ENCODE results near the gene BTBD9. TPM values are rescaled to one million over a fixed set of nuclear protein-coding genes. Genes with fewer than 3 reads are reported as not detected.

BTBD9 gene
- total RNA-seq, 2 donors from 2014 or later: 30.1 to 45.8 TPM

DNA sequence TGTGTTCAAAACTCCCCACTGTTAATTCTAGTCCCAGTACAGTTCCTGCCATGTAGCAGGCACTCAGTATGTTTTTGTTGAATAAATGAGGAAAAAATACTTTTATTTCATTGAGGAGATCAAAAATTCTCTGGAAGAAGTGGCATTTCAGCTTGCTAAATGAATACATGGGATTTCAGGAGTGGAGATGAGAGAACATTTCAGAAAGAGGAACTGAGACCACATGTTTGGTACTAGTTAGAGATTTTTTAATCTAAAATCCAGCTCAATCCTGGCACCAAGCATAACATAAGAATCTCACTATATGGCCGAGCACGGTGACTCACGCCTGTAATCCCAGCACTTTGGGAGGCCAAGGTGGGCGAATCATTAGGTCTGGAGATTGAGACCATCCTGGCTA, 75.4 kb downstream of the BTBD9 start:
- ATAC-seq (ENCODE audit: insufficient number of reproducible peaks, low FRiP score, low read depth) (no peak), DNase-seq (ENCODE audit: low spot score) (no peak)
- H3K27me3 ChIP-seq (replicated peaks; ENCODE audit: insufficient read depth): no peaks in the 10 kb centered on the region
- no peak overlapping the region for H3K27ac ChIP-seq
- H3K4me1 ChIP-seq (ENCODE audit: control insufficient read depth in 1 of 2, low read depth in 2 of 2): peaks cover 0 to 7% of the 10 kb centered on the region in 2 donors
- TF ChIP-seq CTCF (IDR thresholded peaks at IDR 0.05): no peak
- no peaks in the 10 kb centered on the region for H3K36me3 ChIP-seq
- no peak overlapping the region for H3K4me3 ChIP-seq
- H3K9me3 ChIP-seq: no peaks in the 10 kb centered on the region

GRCh38 chr6:38555606-38556005, 84.1 kb downstream of the BTBD9 start:
- H3K4me3 ChIP-seq: no peak overlapping the region
- TF ChIP-seq CTCF (IDR thresholded peaks at IDR 0.05): no peak
- DNase-seq (ENCODE audit: low spot score) (no peak), ATAC-seq (ENCODE audit: insufficient number of reproducible peaks, low FRiP score, low read depth) (no peak)
- H3K27ac ChIP-seq: no peak overlapping the region
- no peaks in the 10 kb centered on the region for H3K27me3 ChIP-seq (replicated peaks; ENCODE audit: insufficient read depth)
- H3K4me1 ChIP-seq (ENCODE audit: control insufficient read depth in 1 of 2, low read depth in 2 of 2): no peaks in the 10 kb centered on the region
- no peaks in the 10 kb centered on the region for H3K36me3 ChIP-seq
- no peaks in the 10 kb centered on the region for H3K9me3 ChIP-seq

DNA sequence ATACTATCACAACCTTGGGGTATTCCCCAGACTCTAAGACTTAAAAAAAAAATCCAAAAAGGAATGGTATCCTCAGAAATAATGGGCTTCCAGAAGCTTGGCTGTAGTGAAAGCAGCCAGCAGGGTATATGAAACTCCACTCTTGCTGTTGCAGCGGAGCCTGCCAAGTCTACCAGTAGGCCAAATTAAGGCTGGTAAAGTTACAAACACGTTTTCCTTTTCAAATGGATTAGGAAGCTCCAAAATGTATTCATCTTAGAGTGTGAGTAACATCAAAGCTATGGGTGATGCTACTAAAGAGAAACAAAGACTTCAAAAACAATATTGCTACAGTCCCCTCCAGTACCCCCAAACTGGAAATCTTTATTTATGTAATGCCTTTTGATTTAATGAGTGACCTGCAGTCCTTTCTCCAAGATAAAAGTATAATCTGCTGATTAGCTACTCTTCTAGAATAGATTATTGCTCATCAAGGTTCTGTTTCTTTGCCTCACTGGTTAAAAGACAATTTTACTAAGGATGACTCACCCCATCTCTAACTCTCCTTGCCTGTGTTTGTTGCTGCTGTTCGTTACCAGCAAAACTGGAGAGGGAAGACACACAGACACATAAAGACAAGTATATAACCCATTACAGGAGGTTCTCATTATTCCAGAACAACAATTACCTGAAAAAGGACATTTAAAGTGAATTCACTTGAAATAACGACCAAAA, 84.9 kb downstream of the BTBD9 start:
- no peak for TF ChIP-seq CTCF (IDR thresholded peaks at IDR 0.05)
- DNase-seq (ENCODE audit: low spot score) (no peak), ATAC-seq (ENCODE audit: insufficient number of reproducible peaks, low FRiP score, low read depth) (no peak)
- no peak overlapping the region for H3K27ac ChIP-seq
- H3K27me3 ChIP-seq (replicated peaks; ENCODE audit: insufficient read depth): no peaks in the 10 kb centered on the region
- H3K9me3 ChIP-seq: no peaks in the 10 kb centered on the region
- no peak overlapping the region for H3K4me3 ChIP-seq
- no peaks in the 10 kb centered on the region for H3K36me3 ChIP-seq
- no peaks in the 10 kb centered on the region for H3K4me1 ChIP-seq (ENCODE audit: control insufficient read depth in 1 of 2, low read depth in 2 of 2)

DNA sequence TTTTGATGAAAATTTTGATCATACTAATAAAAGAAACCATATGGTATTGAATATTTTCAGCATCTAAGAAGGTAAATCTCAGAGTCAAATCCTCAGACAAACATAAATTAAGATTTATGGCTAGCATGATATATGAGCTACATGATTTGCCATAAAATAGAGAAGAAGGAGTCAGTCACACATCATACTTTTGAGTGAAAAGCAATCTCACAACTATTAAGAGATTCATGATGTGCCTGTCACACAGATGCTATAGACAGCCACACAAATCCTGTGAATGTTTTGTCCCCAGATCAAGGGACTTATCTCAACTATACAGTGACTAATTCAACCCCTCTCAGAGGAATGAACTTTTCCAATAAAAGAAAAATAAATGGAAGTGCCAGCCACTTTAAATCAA, 85.7 kb downstream of the BTBD9 start:
- Histone ChIP-seq H3K27me3 (replicated peaks; ENCODE audit: insufficient read depth) (no peaks in the 10 kb centered on the region), H3K9me3 (no peaks in the 10 kb centered on the region), H3K4me3 (no peak overlapping the region), H3K27ac (no peak overlapping the region), H3K36me3 (no peaks in the 10 kb centered on the region), H3K4me1 (ENCODE audit: control insufficient read depth in 1 of 2, low read depth in 2 of 2) (no peaks in the 10 kb centered on the region)
- DNase-seq (ENCODE audit: low spot score): no peak
- ATAC-seq (ENCODE audit: insufficient number of reproducible peaks, low FRiP score, low read depth): no peak
- TF ChIP-seq CTCF (IDR thresholded peaks at IDR 0.05): no peak

DNA sequence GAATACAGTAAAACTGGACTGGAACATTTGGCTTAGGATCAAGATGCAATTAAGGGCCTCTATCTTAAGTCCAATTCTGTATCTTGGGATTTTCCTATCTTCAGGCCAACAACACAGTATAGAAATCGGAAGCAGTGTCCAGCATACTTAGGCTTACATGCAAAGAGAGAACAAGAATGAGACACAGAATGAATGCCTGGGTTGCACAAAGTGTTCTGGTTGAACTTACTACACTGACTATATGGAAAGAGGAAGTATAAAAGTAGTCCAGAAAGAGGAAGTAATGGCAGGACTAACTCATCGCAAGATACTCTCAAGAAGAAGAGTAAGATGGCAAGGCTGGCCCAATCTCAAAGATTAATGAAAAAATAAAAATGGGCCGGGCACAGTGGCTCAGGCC, 87.6 kb downstream of the BTBD9 start:
- Histone ChIP-seq H3K4me3 (no peak overlapping the region), H3K9me3 (no peaks in the 10 kb centered on the region), H3K27ac (no peak overlapping the region), H3K4me1 (ENCODE audit: control insufficient read depth in 1 of 2, low read depth in 2 of 2) (no peaks in the 10 kb centered on the region), H3K36me3 (no peaks in the 10 kb centered on the region), H3K27me3 (replicated peaks; ENCODE audit: insufficient read depth) (no peaks in the 10 kb centered on the region)
- TF ChIP-seq CTCF (IDR thresholded peaks at IDR 0.05): no peak
- ATAC-seq (ENCODE audit: insufficient number of reproducible peaks, low FRiP score, low read depth) (no peak), DNase-seq (ENCODE audit: low spot score) (no peak)

All from thoracic aorta (tissue), 2 donors.